ENCODE results near the gene MRPL22. TPM values are rescaled to one million over a fixed set of nuclear protein-coding genes. Genes with fewer than 3 reads are reported as not detected.
"Not testable (repeated sequence)": the region's sequence is repeated elsewhere in the genome, so short reads cannot be mapped to it uniquely, and the experiment has no call there.

Gene MRPL22
- polyA plus RNA-seq, 3 donors, result 11.6 to 66.1 (median 56.7) TPM

- H3K79me2 ChIP-seq (ENCODE audit: insufficient read depth, low read length), result no peaks in the 10 kb centered on the region
- no CpG with 5 or more reads among the region's 2 CpGs for WGBS (ENCODE audit: insufficient coverage)
- no peak overlapping the region for H3K9ac ChIP-seq (ENCODE audit: insufficient read depth, low read length, poor library complexity, severe bottlenecking)
- H3K9me3 ChIP-seq (replicated peaks in 1 of 2; ENCODE audit: control insufficient read depth in 1 of 2, insufficient read depth in 1 of 2, low read length in 2 of 2), result no peaks in the 10 kb centered on the region
- no peaks in the 10 kb centered on the region for H3K4me1 Mint-ChIP-seq
- no peaks in the 10 kb centered on the region for H4K20me1 ChIP-seq (ENCODE audit: insufficient read depth, low read length)
- H3K9me3 Mint-ChIP-seq, result no peaks in the 10 kb centered on the region
- H3K4me1 ChIP-seq (ENCODE audit: control insufficient read depth in 1 of 2, insufficient read depth in 2 of 2, low read length in 2 of 2), result no peaks in the 10 kb centered on the region
- DNase-seq, result no peak
- intact Hi-C loops (cut with micrococcal nuclease), result no loop called here
- no peaks in the 10 kb centered on the region for H3K27me3 Mint-ChIP-seq (ENCODE audit: low read depth in 3 of 3)
- H3K27me3 ChIP-seq (ENCODE audit: control insufficient read depth in 2 of 2, insufficient read depth in 2 of 2, low read length in 2 of 2), result no peaks in the 10 kb centered on the region
- H3K36me3 Mint-ChIP-seq, result peaks cover 66 to 91% of the 10 kb centered on the region in 2 donors
- no peak overlapping the region for H2AFZ ChIP-seq (ENCODE audit: insufficient read depth, low read depth, low read length, poor library complexity, severe bottlenecking)
- H3K4me3 ChIP-seq (replicated peaks in 1 of 3; ENCODE audit: low read depth in 2 of 3, low read length in 3 of 3), result no peak overlapping the region
- TF ChIP-seq, protein P1, sequence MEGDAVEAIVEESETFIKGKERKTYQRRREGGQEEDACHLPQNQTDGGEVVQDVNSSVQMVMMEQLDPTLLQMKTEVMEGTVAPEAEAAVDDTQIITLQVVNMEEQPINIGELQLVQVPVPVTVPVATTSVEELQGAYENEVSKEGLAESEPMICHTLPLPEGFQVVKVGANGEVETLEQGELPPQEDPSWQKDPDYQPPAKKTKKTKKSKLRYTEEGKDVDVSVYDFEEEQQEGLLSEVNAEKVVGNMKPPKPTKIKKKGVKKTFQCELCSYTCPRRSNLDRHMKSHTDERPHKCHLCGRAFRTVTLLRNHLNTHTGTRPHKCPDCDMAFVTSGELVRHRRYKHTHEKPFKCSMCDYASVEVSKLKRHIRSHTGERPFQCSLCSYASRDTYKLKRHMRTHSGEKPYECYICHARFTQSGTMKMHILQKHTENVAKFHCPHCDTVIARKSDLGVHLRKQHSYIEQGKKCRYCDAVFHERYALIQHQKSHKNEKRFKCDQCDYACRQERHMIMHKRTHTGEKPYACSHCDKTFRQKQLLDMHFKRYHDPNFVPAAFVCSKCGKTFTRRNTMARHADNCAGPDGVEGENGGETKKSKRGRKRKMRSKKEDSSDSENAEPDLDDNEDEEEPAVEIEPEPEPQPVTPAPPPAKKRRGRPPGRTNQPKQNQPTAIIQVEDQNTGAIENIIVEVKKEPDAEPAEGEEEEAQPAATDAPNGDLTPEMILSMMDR (IDR thresholded peaks at IDR 0.05), result no peak
- H3K36me3 ChIP-seq (replicated peaks in 1 of 2; ENCODE audit: control insufficient read depth in 1 of 2, insufficient read depth in 2 of 2, low read length in 2 of 2), result peaks cover 67 to 97% of the 10 kb centered on the region in 2 donors
- H3K4me2 ChIP-seq (replicated peaks; ENCODE audit: extremely low read depth, low read length, poor library complexity, severe bottlenecking), result no peak overlapping the region
- H3K27ac ChIP-seq (ENCODE audit: low read depth in 1 of 2, low read length in 2 of 2), result no peak overlapping the region
- H3K27ac Mint-ChIP-seq, result no peak overlapping the region
- H3K4me3 Mint-ChIP-seq, result no peak overlapping the region
Observed at GRCh38 chr5:154901276-154901675, 39.6 kb upstream of the MRPL22 start.

DNA sequence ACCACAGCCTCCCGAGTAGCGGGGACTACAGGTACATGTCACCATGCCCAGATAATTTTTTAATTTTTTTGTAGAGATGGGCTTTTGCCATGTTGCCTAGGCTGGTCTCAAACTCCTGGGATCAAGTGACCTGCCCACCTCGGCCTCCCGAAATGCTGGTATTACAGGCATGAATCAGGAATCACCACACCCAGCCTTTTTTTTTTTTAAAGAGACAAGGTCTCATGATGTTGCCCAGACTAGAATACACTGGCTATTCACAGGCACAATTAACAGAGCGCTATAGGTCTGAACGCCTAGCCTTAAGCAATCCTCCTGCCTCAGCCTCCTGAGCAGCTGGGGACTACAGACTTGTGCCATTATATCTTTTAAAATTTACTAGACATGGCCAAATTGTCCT lies 39.0 kb upstream of the MRPL22 start:
- intact Hi-C loops (cut with micrococcal nuclease), result no loop called here
- H3K27ac Mint-ChIP-seq, result no peak overlapping the region

GRCh38 chr5:154905601-154906000 lies 35.3 kb upstream of the MRPL22 start:
- DNase-seq; H3K4me3 Mint-ChIP-seq; H3K9me3 ChIP-seq (replicated peaks in 1 of 2; ENCODE audit: control insufficient read depth in 1 of 2, insufficient read depth in 1 of 2, low read length in 2 of 2); H2AFZ ChIP-seq (ENCODE audit: insufficient read depth, low read depth, low read length, poor library complexity, severe bottlenecking); H3K27me3 Mint-ChIP-seq (ENCODE audit: low read depth in 3 of 3); H3K4me1 ChIP-seq (ENCODE audit: control insufficient read depth in 1 of 2, insufficient read depth in 2 of 2, low read length in 2 of 2); H3K4me2 ChIP-seq (replicated peaks; ENCODE audit: extremely low read depth, low read length, poor library complexity, severe bottlenecking); H3K4me1 Mint-ChIP-seq; H4K20me1 ChIP-seq (ENCODE audit: insufficient read depth, low read length); H3K27me3 ChIP-seq (ENCODE audit: control insufficient read depth in 2 of 2, insufficient read depth in 2 of 2, low read length in 2 of 2); H3K79me2 ChIP-seq (ENCODE audit: insufficient read depth, low read length); H3K9me3 Mint-ChIP-seq; H3K27ac Mint-ChIP-seq; intact Hi-C loops (cut with micrococcal nuclease); H3K4me3 ChIP-seq (replicated peaks in 1 of 3; ENCODE audit: low read depth in 2 of 3, low read length in 3 of 3); H3K27ac ChIP-seq (ENCODE audit: low read depth in 1 of 2, low read length in 2 of 2); H3K9ac ChIP-seq (ENCODE audit: insufficient read depth, low read length, poor library complexity, severe bottlenecking): not testable (repeated sequence)
- H3K36me3 ChIP-seq (replicated peaks in 1 of 2; ENCODE audit: control insufficient read depth in 1 of 2, insufficient read depth in 2 of 2, low read length in 2 of 2), result peaks cover 77 to 97% of the 10 kb centered on the region in 2 donors
- WGBS (ENCODE audit: insufficient coverage), result no CpG with 5 or more reads among the region's 7 CpGs
- peaks cover 72 to 88% of the 10 kb centered on the region in 2 donors for H3K36me3 Mint-ChIP-seq

More for the DNA sequence above, 39.0 kb upstream of the MRPL22 start:
- Histone ChIP-seq H3K36me3 (replicated peaks in 1 of 2; ENCODE audit: control insufficient read depth in 1 of 2, insufficient read depth in 2 of 2, low read length in 2 of 2) (peaks cover 73 to 97% of the 10 kb centered on the region in 2 donors), H3K27ac (ENCODE audit: low read depth in 1 of 2, low read length in 2 of 2) (no peak overlapping the region), H4K20me1 (ENCODE audit: insufficient read depth, low read length) (no peaks in the 10 kb centered on the region), H2AFZ (ENCODE audit: insufficient read depth, low read depth, low read length, poor library complexity, severe bottlenecking) (no peak overlapping the region), H3K4me1 (ENCODE audit: control insufficient read depth in 1 of 2, insufficient read depth in 2 of 2, low read length in 2 of 2) (no peaks in the 10 kb centered on the region), H3K79me2 (ENCODE audit: insufficient read depth, low read length) (no peaks in the 10 kb centered on the region), H3K9me3 (replicated peaks in 1 of 2; ENCODE audit: control insufficient read depth in 1 of 2, insufficient read depth in 1 of 2, low read length in 2 of 2) (no peaks in the 10 kb centered on the region), H3K9ac (ENCODE audit: insufficient read depth, low read length, poor library complexity, severe bottlenecking) (no peak overlapping the region), H3K27me3 (ENCODE audit: control insufficient read depth in 2 of 2, insufficient read depth in 2 of 2, low read length in 2 of 2) (no peaks in the 10 kb centered on the region), H3K4me2 (replicated peaks; ENCODE audit: extremely low read depth, low read length, poor library complexity, severe bottlenecking) (no peak overlapping the region), H3K4me3 (replicated peaks in 1 of 3; ENCODE audit: low read depth in 2 of 3, low read length in 3 of 3) (no peak overlapping the region)
- Mint-ChIP-seq H3K36me3 (peaks cover 67 to 93% of the 10 kb centered on the region in 2 donors), H3K4me1 (no peaks in the 10 kb centered on the region), H3K9me3 (no peaks in the 10 kb centered on the region), H3K27me3 (ENCODE audit: low read depth in 3 of 3) (no peaks in the 10 kb centered on the region), H3K4me3 (no peak overlapping the region)
- TF ChIP-seq, protein P1 (IDR thresholded peaks at IDR 0.05), result no peak
- no peak for DNase-seq
- WGBS (ENCODE audit: insufficient coverage), result 97% methylated on average over 4 of the region's 6 CpGs
